ENCODE results near the gene MAP1S.
A peak's percentile ranks its signal among the peaks of the same experiment; 100 is the strongest.

MAP1S gene, protein sequence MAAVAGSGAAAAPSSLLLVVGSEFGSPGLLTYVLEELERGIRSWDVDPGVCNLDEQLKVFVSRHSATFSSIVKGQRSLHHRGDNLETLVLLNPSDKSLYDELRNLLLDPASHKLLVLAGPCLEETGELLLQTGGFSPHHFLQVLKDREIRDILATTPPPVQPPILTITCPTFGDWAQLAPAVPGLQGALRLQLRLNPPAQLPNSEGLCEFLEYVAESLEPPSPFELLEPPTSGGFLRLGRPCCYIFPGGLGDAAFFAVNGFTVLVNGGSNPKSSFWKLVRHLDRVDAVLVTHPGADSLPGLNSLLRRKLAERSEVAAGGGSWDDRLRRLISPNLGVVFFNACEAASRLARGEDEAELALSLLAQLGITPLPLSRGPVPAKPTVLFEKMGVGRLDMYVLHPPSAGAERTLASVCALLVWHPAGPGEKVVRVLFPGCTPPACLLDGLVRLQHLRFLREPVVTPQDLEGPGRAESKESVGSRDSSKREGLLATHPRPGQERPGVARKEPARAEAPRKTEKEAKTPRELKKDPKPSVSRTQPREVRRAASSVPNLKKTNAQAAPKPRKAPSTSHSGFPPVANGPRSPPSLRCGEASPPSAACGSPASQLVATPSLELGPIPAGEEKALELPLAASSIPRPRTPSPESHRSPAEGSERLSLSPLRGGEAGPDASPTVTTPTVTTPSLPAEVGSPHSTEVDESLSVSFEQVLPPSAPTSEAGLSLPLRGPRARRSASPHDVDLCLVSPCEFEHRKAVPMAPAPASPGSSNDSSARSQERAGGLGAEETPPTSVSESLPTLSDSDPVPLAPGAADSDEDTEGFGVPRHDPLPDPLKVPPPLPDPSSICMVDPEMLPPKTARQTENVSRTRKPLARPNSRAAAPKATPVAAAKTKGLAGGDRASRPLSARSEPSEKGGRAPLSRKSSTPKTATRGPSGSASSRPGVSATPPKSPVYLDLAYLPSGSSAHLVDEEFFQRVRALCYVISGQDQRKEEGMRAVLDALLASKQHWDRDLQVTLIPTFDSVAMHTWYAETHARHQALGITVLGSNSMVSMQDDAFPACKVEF

GRCh38 chr19:17718947-17719711 lies at the start of gene MAP1S:
MAP1S (plus strand) TSS chr19:17719480; CDS start chr19:17719503, 23 bp downstream.
- peak; percentile 78 for DNase-seq (ENCODE audit: low read depth)

DNA sequence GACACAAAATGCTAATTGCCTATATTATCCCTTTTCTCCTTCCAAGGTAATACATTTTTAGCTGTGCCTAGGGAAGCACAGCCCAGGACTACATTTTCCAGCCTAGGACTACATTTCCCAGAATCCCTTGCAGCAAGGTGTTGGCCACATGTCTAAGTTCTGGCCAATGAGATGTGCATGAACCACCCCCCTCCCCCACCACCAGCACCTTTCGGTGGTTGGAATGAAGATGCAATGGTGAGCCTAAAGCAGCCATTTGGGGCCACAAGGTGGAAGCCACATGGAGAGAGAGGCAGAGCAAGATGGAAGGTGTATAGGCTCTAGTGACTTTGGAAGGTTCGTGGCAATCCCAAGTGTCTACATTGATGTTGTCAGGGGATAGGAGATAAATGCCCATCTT lies 47.4 kb upstream of the MAP1S start:
- DNase-seq (ENCODE audit: low read depth): no peak

- DNase-seq (ENCODE audit: low read depth): no peak
These were observed 45.1 kb upstream of the MAP1S start for GRCh38 chr19:17673937-17674799.

- DNase-seq (ENCODE audit: low read depth): no peak
These were observed 43.0 kb upstream of the MAP1S start for GRCh38 chr19:17676295-17676694.

DNA sequence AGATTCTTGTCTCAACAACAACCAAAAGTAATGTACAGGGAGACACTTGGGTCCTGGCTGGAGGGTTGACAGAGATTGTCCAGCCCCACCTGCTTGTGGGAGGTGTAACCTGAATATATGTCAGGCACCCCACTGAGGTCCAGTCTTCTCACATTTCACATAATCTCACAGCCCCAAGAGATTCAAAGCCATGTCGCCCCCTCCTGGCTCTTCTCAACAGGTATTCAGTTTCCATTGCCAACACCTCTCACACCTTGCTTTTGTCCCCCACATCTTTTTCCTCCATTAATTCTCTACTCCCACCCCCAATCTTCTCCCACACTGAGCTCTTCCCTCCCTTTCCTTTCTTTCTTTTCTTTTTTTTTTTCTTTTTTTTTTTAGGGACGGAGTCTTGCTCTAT lies 42.3 kb upstream of the MAP1S start:
- no peak for DNase-seq (ENCODE audit: low read depth)

GRCh38 chr19:17678836-17679235 lies 40.4 kb upstream of the MAP1S start:
- no peak for DNase-seq (ENCODE audit: low read depth)

DNA sequence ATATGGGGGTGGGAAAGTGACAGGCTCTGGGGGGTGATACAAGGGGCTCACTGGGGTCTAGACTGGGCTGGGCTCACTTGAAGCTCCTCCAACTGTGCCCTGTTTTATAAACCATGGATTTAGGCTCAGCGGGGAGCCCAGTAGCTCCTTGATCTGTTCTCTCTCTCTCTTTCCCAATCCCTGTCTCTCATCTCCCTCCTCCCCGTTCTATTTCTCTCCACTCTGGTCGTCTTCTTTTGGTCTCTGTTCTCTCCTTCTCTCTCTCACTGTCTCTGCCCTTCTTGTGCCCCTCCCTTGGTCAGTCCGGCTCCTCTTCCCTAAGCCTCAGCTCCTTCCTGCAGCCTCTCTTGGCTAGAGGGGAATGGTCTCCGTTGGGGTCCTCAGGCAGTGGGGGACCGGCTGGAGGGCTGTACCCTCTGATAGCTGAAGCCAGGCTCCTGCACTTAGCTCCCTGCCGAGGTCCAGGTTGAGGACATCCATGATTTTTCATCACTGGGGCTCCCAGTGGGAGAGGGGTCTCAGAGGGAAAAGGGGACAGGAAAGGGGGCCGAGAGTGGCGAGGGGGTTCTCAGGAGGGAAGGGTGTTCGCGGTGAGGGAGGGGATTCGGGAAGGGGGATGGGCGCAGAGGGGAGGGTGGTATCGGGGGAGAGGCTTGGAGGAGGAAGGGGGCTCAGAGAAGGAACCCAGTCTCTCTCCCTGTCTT lies 39.6 kb upstream of the MAP1S start:
- DNase-seq (ENCODE audit: low read depth): no peak

- DNase-seq (ENCODE audit: low read depth): peak; percentile 64
These were observed 39.0 kb upstream of the MAP1S start for GRCh38 chr19:17680230-17680722.

DNA sequence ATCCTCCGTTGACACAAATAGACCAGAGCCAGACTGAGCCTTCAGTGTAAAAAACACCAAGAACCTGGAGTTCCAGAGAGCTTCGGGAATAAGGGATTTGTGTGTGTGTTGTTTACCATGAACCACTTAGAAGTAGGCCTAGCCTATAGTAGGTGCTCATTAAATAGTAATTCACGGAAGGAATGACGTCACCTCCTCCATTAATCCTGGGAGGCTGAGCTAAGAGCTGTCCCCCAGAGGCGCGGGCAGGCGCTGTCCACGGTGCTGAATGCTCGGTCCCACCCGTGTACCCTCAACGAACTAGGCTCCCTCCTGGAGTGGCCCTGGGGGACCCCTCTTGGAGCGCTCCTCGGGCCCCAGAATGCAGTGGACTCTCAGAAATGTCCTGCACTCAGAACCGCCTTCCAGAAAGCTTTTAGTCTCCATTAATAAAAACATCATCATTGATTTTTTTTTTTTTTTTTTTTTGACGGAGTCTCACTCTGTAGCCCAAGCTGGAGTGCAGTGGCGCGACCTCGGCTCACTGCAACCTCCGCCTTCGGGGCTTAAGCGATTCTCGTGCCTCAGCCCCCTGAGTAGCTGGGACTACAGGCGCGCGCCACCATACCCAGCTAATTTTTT lies 37.7 kb upstream of the MAP1S start:
- no peak for DNase-seq (ENCODE audit: low read depth)

- no peak for DNase-seq (ENCODE audit: low read depth)
These were observed 37.0 kb upstream of the MAP1S start for GRCh38 chr19:17682273-17682672.

DNA sequence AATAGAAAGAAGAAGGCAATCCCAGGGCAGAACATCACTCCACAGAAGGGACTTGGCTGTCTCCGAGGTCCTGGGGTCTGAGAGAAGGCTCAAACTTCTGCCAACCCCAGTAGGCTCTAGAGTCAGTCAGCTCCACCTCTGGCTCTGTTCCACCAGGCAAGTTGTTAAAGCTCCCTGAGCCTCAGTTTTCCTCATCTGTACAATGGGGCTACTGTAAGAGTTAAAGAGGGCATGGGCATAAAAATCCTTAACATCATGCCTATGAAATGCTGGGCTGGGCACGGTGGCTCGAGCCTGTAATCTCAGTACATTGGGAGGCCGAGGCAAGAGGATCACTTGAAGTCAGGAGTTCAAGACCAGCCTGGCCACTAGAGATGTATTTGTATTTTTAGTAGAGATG lies 36.2 kb upstream of the MAP1S start:
- no peak for DNase-seq (ENCODE audit: low read depth)

- DNase-seq (ENCODE audit: low read depth): no peak
These were observed 35.0 kb upstream of the MAP1S start for GRCh38 chr19:17684256-17684655.

- DNase-seq (ENCODE audit: low read depth): no peak
These were observed 33.7 kb upstream of the MAP1S start for GRCh38 chr19:17685451-17686022.

DNA sequence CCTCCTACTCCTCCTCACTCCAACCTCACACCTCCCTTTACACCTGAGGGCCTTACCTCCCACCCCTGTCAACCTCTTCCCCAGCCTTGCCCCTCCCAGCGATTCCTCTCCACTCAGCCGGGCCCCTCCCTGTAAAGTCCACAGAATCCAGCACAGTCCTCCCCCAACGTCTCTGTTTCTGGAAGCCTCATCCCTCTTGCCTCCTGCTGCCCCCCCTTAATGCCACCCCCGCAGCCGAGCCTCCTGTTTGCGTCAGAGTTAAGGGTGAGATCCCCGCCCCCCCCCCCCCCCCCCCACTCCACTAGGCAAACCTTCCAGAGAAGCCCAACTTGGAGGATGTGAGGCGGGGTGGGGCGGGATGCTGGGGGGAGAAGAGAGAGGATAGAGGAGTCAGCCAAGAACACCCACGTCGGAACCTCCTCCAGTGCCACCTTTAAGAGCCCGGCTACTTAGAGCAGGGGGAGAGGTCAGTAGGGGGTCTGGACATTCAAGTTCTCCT lies 33.2 kb upstream of the MAP1S start:
- no peak for DNase-seq (ENCODE audit: low read depth)

GRCh38 chr19:17686592-17687024 lies 32.7 kb upstream of the MAP1S start:
- DNase-seq (ENCODE audit: low read depth): no peak

- DNase-seq (ENCODE audit: low read depth): no peak
These were observed 32.0 kb upstream of the MAP1S start for GRCh38 chr19:17687141-17687856.

- no peak for DNase-seq (ENCODE audit: low read depth)
These were observed 31.2 kb upstream of the MAP1S start, which contains the start of gene UNC13A for GRCh38 chr19:17687857-17688784. UNC13A (minus strand) TSS chr19:17688354; CDS start chr19:17688199, 155 bp downstream.
